Activated T-cell treated with anti-CD3 and anti-CD28 coated beads for 4 hours (primary cell): ENCODE results near the gene SELENOO.

Experiments used
- DNase-seq: peaks from one replicate; pipeline ENCODE4 v3.0.0-alpha.2; 2020

SELENOO gene

GRCh38 chr22:50218153-50218995 is 17.6 kb downstream of the SELENOO start:
- DNase-seq = no peak

- no peak for DNase-seq
Measured at GRCh38 chr22:50218996-50219727, 18.4 kb downstream of the SELENOO start.

GRCh38 chr22:50219800-50220602 is 19.2 kb downstream of the SELENOO start:
- no peak for DNase-seq

- DNase-seq = no peak
Measured at GRCh38 chr22:50220603-50221409, 20.0 kb downstream of the SELENOO start.

GRCh38 chr22:50221410-50222300 is 20.8 kb downstream of the SELENOO start:
- DNase-seq = no peak

- DNase-seq = no peak
Measured at GRCh38 chr22:50222508-50222907, 21.7 kb downstream of the SELENOO start.

GRCh38 chr22:50224071-50224470 is 23.3 kb downstream of the SELENOO start:
- no peak for DNase-seq

GRCh38 chr22:50225200-50225969 is 24.6 kb downstream of the SELENOO start:
- no peak for DNase-seq

- DNase-seq = no peak
Measured at GRCh38 chr22:50226063-50226874, 25.5 kb downstream of the SELENOO start.

GRCh38 chr22:50226875-50227165 is 26.0 kb downstream of the SELENOO start:
- no peak for DNase-seq

GRCh38 chr22:50227579-50228215 is 26.9 kb downstream of the SELENOO start:
- DNase-seq = no peak

- DNase-seq = no peak
Measured at GRCh38 chr22:50228366-50228765, 27.6 kb downstream of the SELENOO start.

- no peak for DNase-seq
Measured at GRCh38 chr22:50229370-50229769, 28.6 kb downstream of the SELENOO start.

- DNase-seq = no peak
Measured at GRCh38 chr22:50232481-50233151, 31.8 kb downstream of the SELENOO start.

GRCh38 chr22:50233223-50233622 is 32.4 kb downstream of the SELENOO start:
- DNase-seq = no peak

GRCh38 chr22:50236731-50237409 is 36.1 kb downstream of the SELENOO start:
- no peak for DNase-seq

- no peak for DNase-seq
Measured at GRCh38 chr22:50238755-50239154, 37.9 kb downstream of the SELENOO start.

- DNase-seq = no peak
Measured at GRCh38 chr22:50242406-50242949, 41.7 kb downstream of the SELENOO start.
